ENCODE measurements around the gene CNTN4.

Gene CNTN4

GRCh38 chr3:2579206-2579605 lies 480.5 kb downstream of the CNTN4 start:
- H3K9me3 ChIP-seq (ENCODE audit: low read length), result no peaks in the 10 kb centered on the region
- H3F3A ChIP-seq (ENCODE audit: insufficient read depth, low read length), result no peaks in the 10 kb centered on the region
- H3K36me3 ChIP-seq (ENCODE audit: insufficient read depth, low read length), result no peaks in the 10 kb centered on the region
- H4K20me1 ChIP-seq (ENCODE audit: insufficient read depth, low read length), result no peaks in the 10 kb centered on the region
- no peak overlapping the region for H3K27ac ChIP-seq (ENCODE audit: low read depth, low read length, poor library complexity, severe bottlenecking)
- H3K4me3 ChIP-seq (ENCODE audit: low read depth, low read length, poor library complexity, severe bottlenecking), result no peak overlapping the region
- H3K9ac ChIP-seq (ENCODE audit: low read length), result no peak overlapping the region
- H3K4me1 ChIP-seq (ENCODE audit: insufficient read depth, low read length, severe bottlenecking), result no peaks in the 10 kb centered on the region
- H3K4me2 ChIP-seq (ENCODE audit: low read length), result no peak overlapping the region
- H2AFZ ChIP-seq (ENCODE audit: low read length), result no peak overlapping the region
- no peaks in the 10 kb centered on the region for H3K27me3 ChIP-seq (ENCODE audit: insufficient read depth, low read length)
- H3K9me2 ChIP-seq (ENCODE audit: low read depth, low read length), result no peaks in the 10 kb centered on the region
- no peak for TF ChIP-seq EZH2 (IDR thresholded peaks at IDR 0.05; ENCODE audit: borderline replicate concordance, low read length)
- no peak for TF ChIP-seq CTCF (IDR thresholded peaks at IDR 0.05; ENCODE audit: low read length)
- H3K79me2 ChIP-seq (ENCODE audit: insufficient read depth, low read length), result no peaks in the 10 kb centered on the region

GRCh38 chr3:2583046-2583445 lies 484.4 kb downstream of the CNTN4 start:
- no peak for TF ChIP-seq CTCF (IDR thresholded peaks at IDR 0.05; ENCODE audit: low read length)
- no peak for TF ChIP-seq EZH2 (IDR thresholded peaks at IDR 0.05; ENCODE audit: borderline replicate concordance, low read length)
- no peak overlapping the region for H2AFZ ChIP-seq (ENCODE audit: low read length)
- H3K4me2 ChIP-seq (ENCODE audit: low read length), result no peak overlapping the region
- no peaks in the 10 kb centered on the region for H3K27me3 ChIP-seq (ENCODE audit: insufficient read depth, low read length)
- no peaks in the 10 kb centered on the region for H3K9me3 ChIP-seq (ENCODE audit: low read length)
- H3K4me3 ChIP-seq (ENCODE audit: low read depth, low read length, poor library complexity, severe bottlenecking), result no peak overlapping the region
- H3K36me3 ChIP-seq (ENCODE audit: insufficient read depth, low read length), result no peaks in the 10 kb centered on the region
- no peaks in the 10 kb centered on the region for H3K4me1 ChIP-seq (ENCODE audit: insufficient read depth, low read length, severe bottlenecking)
- H3K9ac ChIP-seq (ENCODE audit: low read length), result no peak overlapping the region
- H3K79me2 ChIP-seq (ENCODE audit: insufficient read depth, low read length), result no peaks in the 10 kb centered on the region
- no peaks in the 10 kb centered on the region for H3K9me2 ChIP-seq (ENCODE audit: low read depth, low read length)
- H4K20me1 ChIP-seq (ENCODE audit: insufficient read depth, low read length), result no peaks in the 10 kb centered on the region
- no peaks in the 10 kb centered on the region for H3F3A ChIP-seq (ENCODE audit: insufficient read depth, low read length)
- H3K27ac ChIP-seq (ENCODE audit: low read depth, low read length, poor library complexity, severe bottlenecking), result no peak overlapping the region

GRCh38 chr3:2589336-2589969 lies 490.8 kb downstream of the CNTN4 start:
- Histone ChIP-seq H3K79me2 (ENCODE audit: insufficient read depth, low read length) (no peaks in the 10 kb centered on the region), H3K4me1 (ENCODE audit: insufficient read depth, low read length, severe bottlenecking) (no peaks in the 10 kb centered on the region), H3K36me3 (ENCODE audit: insufficient read depth, low read length) (no peaks in the 10 kb centered on the region), H3K27me3 (ENCODE audit: insufficient read depth, low read length) (no peaks in the 10 kb centered on the region), H3K27ac (ENCODE audit: low read depth, low read length, poor library complexity, severe bottlenecking) (no peak overlapping the region), H3K4me2 (ENCODE audit: low read length) (no peak overlapping the region), H4K20me1 (ENCODE audit: insufficient read depth, low read length) (no peaks in the 10 kb centered on the region), H3K4me3 (ENCODE audit: low read depth, low read length, poor library complexity, severe bottlenecking) (no peak overlapping the region), H3K9me2 (ENCODE audit: low read depth, low read length) (no peaks in the 10 kb centered on the region), H3K9me3 (ENCODE audit: low read length) (no peaks in the 10 kb centered on the region), H2AFZ (ENCODE audit: low read length) (no peak overlapping the region), H3F3A (ENCODE audit: insufficient read depth, low read length) (no peaks in the 10 kb centered on the region), H3K9ac (ENCODE audit: low read length) (no peak overlapping the region)
- no peak for TF ChIP-seq CTCF (IDR thresholded peaks at IDR 0.05; ENCODE audit: low read length)
- TF ChIP-seq EZH2 (IDR thresholded peaks at IDR 0.05; ENCODE audit: borderline replicate concordance, low read length), result no peak
